Measurements from ENCODE around the gene PPP6R1.
A peak's percentile ranks its signal among the peaks of the same experiment; 100 is the strongest.
"Not testable (repeated sequence)": the region's sequence is repeated elsewhere in the genome, so short reads cannot be mapped to it uniquely, and the experiment has no call there.

Gene PPP6R1

GRCh38 chr19:55241935-55242464, 16.8 kb downstream of the PPP6R1 start:
- DNase-seq: no peak

- DNase-seq: no peak
These were observed 17.5 kb downstream of the PPP6R1 start for GRCh38 chr19:55241143-55241934.

DNA sequence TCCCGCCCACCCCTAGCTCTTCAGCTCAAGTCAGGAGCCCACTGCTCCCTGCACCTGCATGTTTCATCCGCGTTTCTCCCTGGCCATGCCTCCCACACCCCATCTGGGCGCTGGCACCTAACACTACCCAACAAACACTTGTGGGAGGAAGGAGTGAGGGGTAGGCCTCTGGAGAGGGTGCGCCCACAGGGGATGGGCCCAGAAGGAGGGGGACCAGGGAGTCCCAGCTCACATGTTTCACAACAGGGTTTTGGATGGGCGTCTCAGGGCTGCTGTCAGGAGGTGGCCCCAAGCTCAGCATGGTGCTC, 18.1 kb downstream of the PPP6R1 start:
- no peak for DNase-seq

DNA sequence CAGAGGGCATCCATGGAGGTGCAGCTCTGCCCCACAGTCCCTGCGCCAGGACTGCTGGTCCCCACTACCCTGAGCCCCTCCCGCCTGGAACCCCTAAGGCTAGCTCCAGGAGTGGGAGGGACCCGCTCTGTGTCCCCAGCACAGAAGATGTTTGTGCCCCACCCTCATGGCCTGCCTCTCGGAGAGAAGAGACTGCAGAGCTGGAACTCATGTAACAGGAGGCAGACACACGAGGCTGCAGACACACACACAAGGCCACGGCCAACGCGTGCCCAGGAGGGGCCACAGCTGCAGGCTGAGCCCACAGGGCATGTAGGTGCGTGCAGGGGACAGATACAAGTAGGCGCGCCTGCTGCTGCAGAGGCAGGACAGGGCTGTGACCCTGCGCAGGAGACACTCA, 19.8 kb downstream of the PPP6R1 start:
- no peak for DNase-seq

DNA sequence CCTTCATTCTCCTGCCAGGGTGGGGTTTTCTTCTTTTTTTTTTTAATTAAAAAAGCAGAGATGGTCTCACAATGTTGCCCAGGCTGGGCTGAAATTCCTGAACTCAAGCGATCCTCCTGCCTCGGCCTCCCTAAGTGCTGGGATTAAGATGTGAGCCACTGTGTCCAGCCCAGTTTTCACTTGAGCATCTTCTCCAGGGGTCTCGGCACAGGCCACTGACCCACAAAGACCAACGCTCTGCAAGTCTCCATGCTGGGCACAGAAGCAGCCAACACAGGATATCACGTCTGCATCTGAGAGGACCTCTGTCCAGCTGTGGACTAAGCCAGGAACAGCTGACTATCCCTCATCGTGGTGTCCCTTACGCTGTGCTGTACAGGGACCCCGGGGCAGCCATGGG, 20.8 kb downstream of the PPP6R1 start:
- DNase-seq: no peak

DNA sequence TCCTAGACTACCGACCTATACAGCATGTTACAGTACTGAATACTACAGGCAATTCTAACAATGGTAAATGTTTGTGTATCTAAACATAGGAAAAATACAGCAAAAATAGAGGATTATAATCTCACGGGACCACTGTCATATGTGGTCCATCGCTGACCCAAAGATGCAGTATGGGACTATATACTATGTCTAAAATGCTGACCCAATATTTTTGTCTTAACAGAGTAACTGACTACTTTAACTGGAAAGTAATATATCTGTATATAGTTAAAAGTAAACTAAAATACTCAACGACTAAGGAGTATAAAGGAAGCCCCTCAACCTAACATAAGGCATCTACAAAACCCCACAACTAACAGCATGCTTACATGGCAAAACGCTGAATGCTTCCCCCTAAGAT, 25.8 kb downstream of the PPP6R1 start:
- DNase-seq: no peak

- no peak for DNase-seq
These were observed 26.6 kb downstream of the PPP6R1 start for GRCh38 chr19:55232286-55232602.

GRCh38 chr19:55231391-55232285, 27.2 kb downstream of the PPP6R1 start:
- no peak for DNase-seq

DNA sequence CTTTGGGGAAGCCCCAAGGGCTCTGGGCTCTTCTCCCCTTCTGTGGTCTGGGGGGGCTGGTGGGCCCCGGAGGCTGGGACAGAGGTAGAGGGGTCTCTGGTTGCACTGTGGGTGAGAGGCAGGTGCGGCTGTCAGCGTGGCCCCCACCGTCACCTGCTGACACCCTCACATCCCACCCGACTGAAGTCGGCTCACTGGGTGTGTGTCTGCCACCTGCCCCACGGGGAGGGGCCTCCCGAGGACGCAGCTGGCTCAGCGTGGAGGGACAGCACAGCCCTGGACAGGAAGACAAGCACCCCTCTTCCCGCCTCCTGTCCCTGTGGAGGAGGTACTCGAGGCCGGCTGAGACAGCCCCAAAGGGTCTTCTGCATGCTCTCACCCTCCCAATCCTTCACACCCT, 28.0 kb downstream of the PPP6R1 start:
- no peak for DNase-seq

- DNase-seq: no peak
These were observed 28.5 kb downstream of the PPP6R1 start for GRCh38 chr19:55230329-55230728.

DNA sequence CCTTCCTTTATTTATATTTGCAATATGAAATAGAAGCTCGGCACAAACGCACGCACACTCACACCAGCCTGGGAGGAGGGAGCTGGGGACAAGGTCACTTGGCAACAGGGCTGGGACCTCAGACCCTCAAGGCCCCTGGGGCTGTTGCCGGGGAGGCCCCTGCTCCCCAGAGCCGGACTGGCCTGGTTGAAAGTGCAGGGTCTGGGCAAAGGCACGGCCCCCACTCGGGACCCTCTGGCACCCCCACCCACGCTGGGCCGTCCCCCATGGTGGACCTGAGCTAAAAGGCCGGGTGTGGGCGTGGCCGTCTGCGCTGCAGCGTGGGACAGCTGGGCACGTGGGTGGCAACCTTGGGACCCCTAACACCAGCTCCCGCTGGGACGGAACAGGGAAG, 29.0 kb downstream of the PPP6R1 start:
- no peak for DNase-seq

- no peak for DNase-seq
These were observed 29.6 kb downstream of the PPP6R1 start for GRCh38 chr19:55229145-55229788.

DNA sequence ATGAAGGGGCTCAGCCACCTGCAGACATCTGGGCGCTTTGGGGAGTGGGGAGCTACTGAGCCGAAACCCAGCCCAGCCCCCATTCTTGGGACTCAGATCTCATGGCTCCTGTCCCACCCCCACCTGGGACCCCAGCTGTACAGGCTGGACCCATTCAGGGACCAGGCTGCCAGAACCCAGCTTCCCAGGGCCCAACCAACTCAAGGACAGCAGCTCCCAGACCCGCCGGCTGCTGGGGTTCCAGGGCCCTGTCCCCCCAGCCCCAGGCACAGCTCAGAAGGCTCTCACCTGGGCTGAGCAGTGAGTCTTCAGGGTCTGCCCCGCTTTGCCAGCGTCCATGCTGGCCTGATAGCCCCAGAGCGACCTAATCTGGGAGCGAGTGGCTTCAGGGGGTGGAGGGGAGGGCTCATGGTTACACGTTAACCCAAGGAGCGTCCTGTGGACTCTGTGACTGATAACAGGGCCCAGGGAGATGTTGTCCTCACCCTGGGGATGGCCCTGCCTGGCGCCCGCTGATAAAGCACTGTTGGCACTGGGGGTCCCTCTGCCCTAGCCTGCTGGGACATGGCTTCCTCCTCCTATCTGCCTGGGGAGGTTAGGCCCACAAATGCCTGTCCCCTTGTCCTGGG, 30.3 kb downstream of the PPP6R1 start, which contains the start of gene TMEM86B:
Gene TMEM86B (minus strand): TSS at position 361 of the 629 bp plus-strand sequence. CDS start 22 bp downstream, at position 339.
- no peak for DNase-seq

- DNase-seq: no peak
These were observed 30.8 kb downstream of the PPP6R1 start for GRCh38 chr19:55228015-55228391.

- no peak for DNase-seq
These were observed 31.4 kb downstream of the PPP6R1 start for GRCh38 chr19:55227241-55228014.

GRCh38 chr19:55226788-55227187, 32.0 kb downstream of the PPP6R1 start:
- DNase-seq: no peak

GRCh38 chr19:55226273-55226672, 32.5 kb downstream of the PPP6R1 start:
- DNase-seq: no peak

GRCh38 chr19:55225415-55225958, 33.3 kb downstream of the PPP6R1 start:
- DNase-seq: peak; percentile 30

DNA sequence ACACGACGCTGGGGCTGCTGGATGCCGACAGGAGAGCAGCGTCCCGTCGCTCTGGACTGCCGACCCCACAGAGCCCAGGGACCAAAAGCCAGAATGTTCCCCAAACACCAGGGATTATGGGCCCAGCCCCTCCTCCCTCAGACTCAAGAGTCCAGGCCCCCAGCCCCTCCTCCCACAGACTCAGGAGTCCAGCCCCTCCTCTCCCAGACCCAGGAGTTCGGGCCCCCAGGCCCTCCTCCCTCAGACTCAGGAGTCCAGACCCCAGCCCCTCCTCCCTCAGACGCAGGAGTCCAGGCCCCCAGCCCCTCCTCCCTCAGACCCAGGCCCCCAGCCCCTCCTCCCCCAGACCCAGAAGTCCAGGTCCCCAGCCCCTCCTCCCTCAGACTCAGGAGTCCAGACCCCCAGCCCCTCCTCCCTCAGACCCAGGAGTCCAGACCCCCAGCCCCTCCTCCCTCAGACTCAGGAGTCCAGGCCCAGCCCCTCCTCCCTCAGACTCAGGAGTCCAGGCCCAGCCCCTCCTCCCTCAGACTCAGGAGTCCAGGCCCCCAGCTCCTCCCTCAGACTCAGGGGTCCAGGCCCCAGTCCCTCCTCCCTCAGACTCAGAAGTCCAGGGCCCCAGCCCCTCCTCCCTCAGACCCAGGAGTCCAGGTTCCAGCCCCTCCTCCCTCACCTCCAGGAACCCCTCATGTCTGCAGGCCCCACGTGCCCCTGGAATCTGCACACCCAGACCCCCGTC, 34.0 kb downstream of the PPP6R1 start:
- DNase-seq: not testable (repeated sequence)

- DNase-seq: no peak
These were observed 34.7 kb downstream of the PPP6R1 start for GRCh38 chr19:55224038-55224665.

Measured in MV-4-11 (cell line).